VCaP (cell line): ENCODE results near the gene MED22.

Experiments
- H3K27ac ChIP-seq: fragments of 450-650 bp; 2 replicates; pipeline ENCODE4 v1.5.1; 2017
- CTCF ChIP-seq: fragments of 450-650 bp; conservative IDR thresholded peaks from 2 replicates; pipeline ENCODE4 v1.5.1; 2017; ENCODE audit warnings: mild to moderate bottlenecking, moderate library complexity

MED22 gene

DNA sequence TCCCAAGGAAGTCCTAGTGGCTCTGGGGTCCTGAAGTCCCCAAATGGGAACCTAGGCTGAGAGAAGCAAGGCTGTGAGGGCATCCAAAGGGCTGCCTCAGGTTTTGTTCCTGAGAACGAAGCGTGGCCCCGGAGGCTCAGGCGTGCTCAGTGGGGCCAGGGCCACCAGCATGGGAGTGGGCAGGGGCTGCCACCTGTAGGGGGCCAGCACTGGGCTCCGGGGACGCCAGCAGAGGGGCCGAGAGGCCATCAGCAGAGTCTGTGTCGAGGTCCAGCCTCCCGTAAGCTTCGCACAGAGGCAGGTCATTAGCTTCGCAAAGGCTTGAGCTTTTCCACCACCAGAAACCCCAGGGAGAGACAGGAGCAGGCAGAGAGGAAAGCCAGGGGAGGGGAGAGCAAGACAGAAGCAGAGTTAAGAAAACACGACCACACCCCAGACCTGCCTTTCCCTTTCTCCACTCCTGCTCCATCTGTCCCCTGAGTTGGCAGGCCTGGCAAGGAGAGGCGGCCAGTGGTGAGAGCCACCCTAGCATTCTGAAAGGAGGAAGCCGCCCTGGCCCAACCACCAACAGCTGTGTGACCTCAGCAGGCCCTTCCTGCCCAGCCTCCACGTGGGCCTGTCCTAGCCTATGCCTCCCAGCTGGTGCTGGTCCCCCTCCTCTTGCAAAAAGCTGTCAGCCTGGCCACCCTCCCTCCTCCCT lies 6.4 kb downstream of the MED22 start:
- no peak overlapping the region; the same call in 1 of the 2 replicates for H3K27ac ChIP-seq
- TF ChIP-seq CTCF: no peak

DNA sequence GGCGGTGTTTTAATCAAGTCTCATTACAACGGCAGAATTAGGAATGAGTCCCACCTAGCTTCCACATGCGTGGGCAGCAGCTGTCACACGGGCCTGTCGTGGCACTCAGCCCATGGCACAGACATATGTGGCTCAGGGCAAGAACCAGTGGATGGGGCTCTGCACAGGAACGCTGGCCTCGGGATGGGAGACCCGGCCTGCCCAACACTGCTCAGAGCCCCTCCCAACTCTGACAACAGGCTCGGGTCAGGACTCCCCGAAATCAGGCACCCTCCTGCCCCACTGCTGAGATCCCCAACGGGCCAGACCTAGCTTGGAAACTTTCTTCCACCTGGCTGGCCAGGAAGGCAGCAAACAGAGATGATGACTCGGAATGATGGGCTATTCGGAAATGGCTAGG lies 7.0 kb downstream of the MED22 start:
- no peak overlapping the region for H3K27ac ChIP-seq
- TF ChIP-seq CTCF: no peak

DNA sequence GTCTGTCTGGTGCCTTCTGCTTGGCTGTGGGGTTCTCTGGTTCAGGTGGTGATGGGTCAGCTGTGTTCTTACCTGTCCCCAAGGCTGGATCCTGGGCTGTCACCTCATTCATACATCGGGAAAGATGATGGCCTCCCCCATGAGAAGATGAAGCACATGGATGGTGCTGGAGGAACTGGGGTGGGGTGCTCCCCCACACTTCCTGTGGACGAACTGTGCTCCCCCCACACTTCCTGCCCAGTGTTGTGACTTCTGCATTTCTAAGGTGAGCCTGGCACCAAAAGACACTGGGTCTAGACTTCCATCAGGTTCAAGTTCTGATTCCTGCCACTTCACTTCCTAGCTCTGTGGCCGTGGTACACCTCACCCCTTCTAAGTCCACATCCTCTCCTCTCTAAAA lies 7.7 kb downstream of the MED22 start:
- no peak overlapping the region for H3K27ac ChIP-seq
- no peak for TF ChIP-seq CTCF

DNA sequence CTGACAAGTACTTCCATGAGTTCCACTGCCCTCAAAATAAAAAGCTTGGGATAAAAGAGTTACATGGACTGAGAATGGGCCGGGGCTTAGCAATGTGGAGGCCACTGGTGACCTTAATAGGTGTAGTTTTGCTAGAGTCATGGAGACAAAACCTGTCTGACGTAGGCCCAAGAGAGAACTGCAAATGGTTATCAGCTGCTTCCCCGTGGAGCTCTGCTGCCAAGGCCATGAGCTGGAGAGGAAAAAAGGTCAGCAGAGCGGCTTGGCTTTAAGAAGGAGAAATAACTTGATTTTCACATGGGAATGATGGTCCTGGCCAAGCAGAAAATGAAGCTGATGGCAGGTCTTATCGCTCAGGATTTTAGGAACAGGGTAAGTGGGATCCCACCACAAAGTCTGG lies 8.3 kb downstream of the MED22 start:
- TF ChIP-seq CTCF: no peak
- no peak overlapping the region for H3K27ac ChIP-seq

GRCh38 chr9:133335924-133336811 lies 11.8 kb downstream of the MED22 start, which contains the start of gene SURF6:
Gene SURF6, minus strand, starts transcription at chr9:133336188. Its CDS starts 56 bp downstream, at chr9:133336132.
- TF ChIP-seq CTCF: no peak
- H3K27ac ChIP-seq: peak within 1 kb of the TSS; percentile 96

GRCh38 chr9:133334888-133335287 lies 13.0 kb downstream of the MED22 start:
- peak overlapping the region; percentile 96 for H3K27ac ChIP-seq

- TF ChIP-seq CTCF: no peak
- H3K27ac ChIP-seq: peak overlapping the region; percentile 96; the same call in 1 of the 2 replicates
Measured at GRCh38 chr9:133334161-133334560, 13.8 kb downstream of the MED22 start.
